GM21576 (cell line): Measurements from ENCODE around the gene METTL21C.

Experiments used
- ATAC-seq: cut with Tn5 transposase; IDR thresholded peaks from one replicate; pipeline ENCODE4 v1.9.1; 2021; ENCODE audit warnings: mild to moderate bottlenecking, moderate library complexity; ENCODE audit not compliant: unreplicated experiment

The METTL21C gene

GRCh38 chr13:102697929-102698648 lies 3.2 kb upstream of the METTL21C start:
- no peak for ATAC-seq

GRCh38 chr13:102697264-102697663 lies 2.4 kb upstream of the METTL21C start:
- ATAC-seq: no peak

GRCh38 chr13:102696465-102696864 lies 1.6 kb upstream of the METTL21C start:
- ATAC-seq: no peak

GRCh38 chr13:102693776-102694175 lies 1.1 kb downstream of the METTL21C start:
- ATAC-seq: no peak

GRCh38 chr13:102693250-102693649 lies 1.6 kb downstream of the METTL21C start:
- ATAC-seq: no peak

GRCh38 chr13:102692491-102692826 lies 2.4 kb downstream of the METTL21C start:
- ATAC-seq: no peak

GRCh38 chr13:102690883-102691282 lies 4.0 kb downstream of the METTL21C start:
- no peak for ATAC-seq

GRCh38 chr13:102688306-102688973 lies 6.4 kb downstream of the METTL21C start:
- no peak for ATAC-seq

- ATAC-seq: no peak
Measured at GRCh38 chr13:102687520-102687919, 7.3 kb downstream of the METTL21C start.

GRCh38 chr13:102686024-102686423 lies 8.8 kb downstream of the METTL21C start:
- ATAC-seq: no peak

GRCh38 chr13:102683637-102684036 lies 11.2 kb downstream of the METTL21C start:
- ATAC-seq: no peak

GRCh38 chr13:102682727-102683126 lies 12.1 kb downstream of the METTL21C start:
- ATAC-seq: no peak

- no peak for ATAC-seq
Measured at GRCh38 chr13:102682211-102682610, 12.6 kb downstream of the METTL21C start.

GRCh38 chr13:102680842-102681740 lies 13.8 kb downstream of the METTL21C start:
- ATAC-seq: peak; percentile 46

- ATAC-seq: no peak
Measured at GRCh38 chr13:102680133-102680717, 14.6 kb downstream of the METTL21C start.

GRCh38 chr13:102679449-102680132 lies 15.3 kb downstream of the METTL21C start:
- no peak for ATAC-seq

- ATAC-seq: no peak
Measured at GRCh38 chr13:102678339-102679107, 16.3 kb downstream of the METTL21C start.

GRCh38 chr13:102677122-102677521 lies 17.7 kb downstream of the METTL21C start:
- ATAC-seq: no peak

- ATAC-seq: no peak
Measured at GRCh38 chr13:102675115-102675514, 19.7 kb downstream of the METTL21C start.

- no peak for ATAC-seq
Measured at GRCh38 chr13:102670130-102670529, 24.7 kb downstream of the METTL21C start.
